ENCODE results near the gene CATSPER3.

DNA sequence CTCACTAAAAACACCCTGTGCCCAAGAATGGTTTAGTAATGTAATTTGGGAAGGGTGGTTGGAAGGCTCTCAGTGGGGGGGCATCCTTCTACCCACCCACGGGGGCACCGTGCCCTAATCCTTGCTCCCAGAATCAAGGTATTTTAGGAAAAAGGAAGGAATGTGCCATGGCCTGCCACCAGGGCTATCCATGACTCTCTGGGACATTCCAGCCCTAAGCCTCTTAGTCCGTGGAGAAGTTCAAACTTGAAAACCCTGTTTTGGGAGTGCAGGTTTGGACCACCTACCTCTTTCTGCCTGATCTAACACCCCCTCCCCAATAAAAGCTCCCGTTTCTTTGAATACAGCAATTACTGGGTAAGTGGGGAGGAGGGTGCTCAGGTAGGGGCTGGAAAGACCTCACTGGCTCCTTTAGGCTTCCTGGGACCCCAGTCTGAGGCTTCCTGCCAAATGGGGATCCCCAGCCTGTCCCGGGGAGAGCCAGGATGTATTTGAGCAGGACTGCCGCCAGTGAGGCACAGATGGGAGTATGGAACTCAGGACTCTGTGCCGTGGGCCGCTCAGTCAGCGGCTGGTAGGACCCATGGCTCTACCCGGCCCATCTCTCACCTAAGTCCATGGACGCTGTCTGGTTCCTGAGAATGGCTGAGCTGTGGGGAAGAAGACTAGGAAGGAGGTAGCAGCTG lies 70.0 kb downstream of the CATSPER3 start:
- TF ChIP-seq FOXP2 (optimal IDR thresholded peaks at IDR 0.05; ENCODE audit: control extremely low read depth, extremely low read length, insufficient read depth) (no peak), POLR2AphosphoS5 (IDR thresholded peaks at IDR 0.05; ENCODE audit: borderline replicate concordance, low read depth, low read length) (no peak)
